SK-N-SH treated with all-trans-retinoic acid at 6 μM for 48 hours (cell line): Measurements from ENCODE around the gene ATG10.

ENCODE experiments used
- ATAC-seq: fragments of 200-7000 bp; cut with Tn5 transposase; 3 replicates; pipeline ENCODE4 v1.9.1; 2020; ENCODE audit warnings: mild to moderate bottlenecking, moderate library complexity
- BACH2 ChIP-seq: fragments of 250-450 bp; sonication (Bioruptor Pico); IDR thresholded peaks from 2 replicates; pipeline ENCODE4 v1.9.0; 2021; ENCODE audit warnings: mild to moderate bottlenecking, borderline replicate concordance
- CSDC2 ChIP-seq: fragments of 250-450 bp; sonication (Bioruptor Pico); IDR thresholded peaks from 2 replicates; pipeline ENCODE4 v1.5.0; 2020; ENCODE audit warnings: mild to moderate bottlenecking, moderate library complexity
- ESRRG ChIP-seq: fragments of 250-450 bp; sonication (Bioruptor Pico); IDR thresholded peaks from 2 replicates; pipeline ENCODE4 v1.6.1; 2021; ENCODE audit warnings: mild to moderate bottlenecking
- GLIS3 ChIP-seq: fragments of 250-450 bp; sonication (Bioruptor Pico); IDR thresholded peaks from 2 replicates; pipeline ENCODE4 v1.5.0; 2020; ENCODE audit warnings: mild to moderate bottlenecking, moderate library complexity
- ISL1 ChIP-seq: fragments of 250-450 bp; sonication (Bioruptor Pico); IDR thresholded peaks from 2 replicates; pipeline ENCODE4 v2.1.2; 2022; ENCODE audit warnings: mild to moderate bottlenecking, moderate library complexity
- OSR1 ChIP-seq: fragments of 250-450 bp; sonication (Bioruptor Pico); IDR thresholded peaks from 2 replicates; pipeline ENCODE4 v1.8.0; 2022; ENCODE audit warnings: moderate library complexity, mild to moderate bottlenecking, inconsistent platforms
- PPARA ChIP-seq: fragments of 250-450 bp; sonication (Bioruptor Pico); IDR thresholded peaks from 2 replicates; pipeline ENCODE4 v1.5.0; 2020; ENCODE audit warnings: mild to moderate bottlenecking, borderline replicate concordance
- SNAI2 ChIP-seq: fragments of 250-450 bp; sonication (Bioruptor Pico); IDR thresholded peaks from 2 replicates; pipeline ENCODE4 v1.5.0; 2020; ENCODE audit warnings: mild to moderate bottlenecking, moderate library complexity
- TCF4 ChIP-seq: fragments of 250-450 bp; sonication (Bioruptor Pico); IDR thresholded peaks from 2 replicates; pipeline ENCODE4 v1.8.0; 2021; ENCODE audit warnings: mild to moderate bottlenecking, moderate library complexity, borderline replicate concordance
- TOX ChIP-seq: fragments of 250-450 bp; sonication (Bioruptor Pico); IDR thresholded peaks from 2 replicates; pipeline ENCODE4 v1.8.0; 2021; ENCODE audit warnings: mild to moderate bottlenecking, moderate library complexity, borderline replicate concordance
- ZC3H10 ChIP-seq: fragments of 250-450 bp; sonication (Bioruptor Pico); IDR thresholded peaks from 2 replicates; pipeline ENCODE4 v1.5.1; 2021; ENCODE audit warnings: mild to moderate bottlenecking, moderate library complexity
- ZFP3 ChIP-seq: fragments of 250-450 bp; sonication (Bioruptor Pico); IDR thresholded peaks from 2 replicates; pipeline ENCODE4 v1.5.0; 2020; ENCODE audit warnings: mild to moderate bottlenecking, moderate library complexity
- ZFP30 ChIP-seq: fragments of 450-650 bp; formaldehyde crosslinking; IDR thresholded peaks from 2 replicates; pipeline ENCODE4 v1.5.0; 2022; ENCODE audit warnings: mild to moderate bottlenecking, moderate library complexity
- ZNF565 ChIP-seq: fragments of 450-650 bp; formaldehyde crosslinking; conservative IDR thresholded peaks from 2 replicates; pipeline ENCODE4 v1.5.0; 2020; ENCODE audit warnings: low read depth, mild to moderate bottlenecking, moderate library complexity
- ZNF70 ChIP-seq: fragments of 450-650 bp; formaldehyde crosslinking; IDR thresholded peaks from 2 replicates; pipeline ENCODE4 v1.5.0; 2020; ENCODE audit warnings: mild to moderate bottlenecking, moderate library complexity
- ZNF8 ChIP-seq: fragments of 450-650 bp; formaldehyde crosslinking; IDR thresholded peaks from 2 replicates; pipeline ENCODE4 v1.5.0; 2020; ENCODE audit warnings: mild to moderate bottlenecking, moderate library complexity
- TF ChIP-seq, protein P1 (sequence below): fragments of 250-450 bp; sonication (Bioruptor Pico); IDR thresholded peaks from 2 replicates; pipeline ENCODE4 v1.8.0; 2020; ENCODE audit warnings: mild to moderate bottlenecking, moderate library complexity, borderline replicate concordance
- TF ChIP-seq, protein P2 (sequence below): fragments of 250-450 bp; sonication (Bioruptor Pico); IDR thresholded peaks from 2 replicates; pipeline ENCODE4 v1.5.1; 2021; ENCODE audit warnings: mild to moderate bottlenecking, moderate library complexity
- TF ChIP-seq, protein P3 (sequence below): fragments of 250-450 bp; sonication (Bioruptor Pico); IDR thresholded peaks from 2 replicates; pipeline ENCODE4 v1.5.0; 2020; ENCODE audit warnings: mild to moderate bottlenecking, moderate library complexity
- TF ChIP-seq, protein P4 (sequence below): fragments of 250-450 bp; sonication (Bioruptor Pico); IDR thresholded peaks from 2 replicates; pipeline ENCODE4 v1.5.1; 2020; ENCODE audit warnings: low read depth, mild to moderate bottlenecking, moderate library complexity
- TF ChIP-seq, protein P5 (sequence below): fragments of 250-450 bp; sonication (Bioruptor Pico); IDR thresholded peaks from 2 replicates; pipeline ENCODE4 v1.8.0; 2021; ENCODE audit warnings: low read depth, mild to moderate bottlenecking, moderate library complexity, borderline replicate concordance

Gene ATG10

DNA sequence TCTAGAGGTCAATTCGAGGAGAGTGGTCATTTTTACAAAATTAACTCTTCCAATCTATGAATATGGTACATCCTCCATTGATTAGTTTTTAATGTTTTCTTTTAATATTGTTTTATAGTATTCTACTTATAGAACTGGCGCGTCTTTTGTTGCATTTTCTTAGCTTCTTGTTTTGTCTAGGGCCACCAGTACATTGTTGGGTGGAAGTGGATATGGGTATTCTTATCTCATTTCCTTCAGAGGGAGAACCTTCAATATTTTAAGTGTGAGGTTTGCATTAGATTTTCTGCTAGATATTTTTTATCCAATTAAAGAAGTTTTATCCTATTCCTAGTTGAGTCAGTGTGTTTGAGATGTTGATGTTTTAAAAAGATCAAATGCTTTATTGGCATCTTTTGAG, 236.5 kb downstream of the ATG10 start (continued):
- TF ChIP-seq, protein P1, sequence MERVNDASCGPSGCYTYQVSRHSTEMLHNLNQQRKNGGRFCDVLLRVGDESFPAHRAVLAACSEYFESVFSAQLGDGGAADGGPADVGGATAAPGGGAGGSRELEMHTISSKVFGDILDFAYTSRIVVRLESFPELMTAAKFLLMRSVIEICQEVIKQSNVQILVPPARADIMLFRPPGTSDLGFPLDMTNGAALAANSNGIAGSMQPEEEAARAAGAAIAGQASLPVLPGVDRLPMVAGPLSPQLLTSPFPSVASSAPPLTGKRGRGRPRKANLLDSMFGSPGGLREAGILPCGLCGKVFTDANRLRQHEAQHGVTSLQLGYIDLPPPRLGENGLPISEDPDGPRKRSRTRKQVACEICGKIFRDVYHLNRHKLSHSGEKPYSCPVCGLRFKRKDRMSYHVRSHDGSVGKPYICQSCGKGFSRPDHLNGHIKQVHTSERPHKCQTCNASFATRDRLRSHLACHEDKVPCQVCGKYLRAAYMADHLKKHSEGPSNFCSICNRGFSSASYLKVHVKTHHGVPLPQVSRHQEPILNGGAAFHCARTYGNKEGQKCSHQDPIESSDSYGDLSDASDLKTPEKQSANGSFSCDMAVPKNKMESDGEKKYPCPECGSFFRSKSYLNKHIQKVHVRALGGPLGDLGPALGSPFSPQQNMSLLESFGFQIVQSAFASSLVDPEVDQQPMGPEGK (CRISPR knock-in tag), result no peak
- TF ChIP-seq PPARA, result no peak
- TF ChIP-seq CSDC2 (CRISPR knock-in tag), result no peak
- TF ChIP-seq ZC3H10 (CRISPR knock-in tag), result no peak
- no peak for TF ChIP-seq ZNF8
- no peak for TF ChIP-seq GLIS3 (CRISPR knock-in tag)
- TF ChIP-seq, all 23 proteins: peak for 0

DNA sequence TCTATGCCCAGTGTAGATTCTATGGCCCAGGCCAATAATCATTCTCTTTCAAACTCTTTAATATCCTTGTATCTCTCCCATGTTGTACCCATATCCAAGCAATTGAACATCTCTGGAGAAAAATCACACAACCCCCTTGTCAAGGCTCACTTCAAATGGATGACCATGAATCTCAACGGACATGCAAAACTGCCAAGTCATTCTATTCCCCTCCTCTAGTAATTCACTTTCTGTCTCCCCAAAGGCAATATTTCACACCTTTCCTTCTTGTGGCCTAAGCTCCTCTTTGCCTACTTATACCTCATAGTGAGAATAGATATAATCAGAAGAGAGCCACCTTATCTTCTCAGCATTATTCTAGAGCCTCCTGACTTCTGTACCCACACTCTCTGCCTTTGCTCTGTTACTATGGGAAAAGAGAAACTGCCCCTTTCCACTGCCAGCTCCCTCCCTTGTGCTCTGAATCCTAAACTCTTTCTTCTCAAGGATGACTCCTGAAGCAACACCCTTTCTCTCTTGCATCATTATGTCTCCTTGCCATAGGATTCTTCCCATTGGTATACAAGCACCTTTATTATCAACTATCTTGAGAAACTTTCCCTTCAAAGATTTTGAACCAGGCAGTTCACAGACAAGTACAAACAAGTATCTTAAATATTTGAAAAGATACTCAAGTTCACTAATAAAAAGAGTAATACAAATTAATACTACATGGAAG, 240.2 kb downstream of the ATG10 start:
- ATAC-seq, result no peak
- TF ChIP-seq ZNF70 (CRISPR knock-in tag) (no peak), ESRRG (CRISPR knock-in tag) (no peak), BACH2 (CRISPR knock-in tag) (no peak), GLIS3 (CRISPR knock-in tag) (no peak), ISL1 (CRISPR knock-in tag) (no peak), ZC3H10 (CRISPR knock-in tag) (no peak), ZFP30 (CRISPR knock-in tag) (no peak), SNAI2 (no peak), PPARA (no peak)
- TF ChIP-seq, protein P2, sequence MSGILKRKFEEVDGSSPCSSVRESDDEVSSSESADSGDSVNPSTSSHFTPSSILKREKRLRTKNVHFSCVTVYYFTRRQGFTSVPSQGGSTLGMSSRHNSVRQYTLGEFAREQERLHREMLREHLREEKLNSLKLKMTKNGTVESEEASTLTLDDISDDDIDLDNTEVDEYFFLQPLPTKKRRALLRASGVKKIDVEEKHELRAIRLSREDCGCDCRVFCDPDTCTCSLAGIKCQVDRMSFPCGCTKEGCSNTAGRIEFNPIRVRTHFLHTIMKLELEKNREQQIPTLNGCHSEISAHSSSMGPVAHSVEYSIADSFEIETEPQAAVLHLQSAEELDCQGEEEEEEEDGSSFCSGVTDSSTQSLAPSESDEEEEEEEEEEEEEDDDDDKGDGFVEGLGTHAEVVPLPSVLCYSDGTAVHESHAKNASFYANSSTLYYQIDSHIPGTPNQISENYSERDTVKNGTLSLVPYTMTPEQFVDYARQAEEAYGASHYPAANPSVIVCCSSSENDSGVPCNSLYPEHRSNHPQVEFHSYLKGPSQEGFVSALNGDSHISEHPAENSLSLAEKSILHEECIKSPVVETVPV (CRISPR knock-in tag), result no peak
- TF ChIP-seq, protein P3, sequence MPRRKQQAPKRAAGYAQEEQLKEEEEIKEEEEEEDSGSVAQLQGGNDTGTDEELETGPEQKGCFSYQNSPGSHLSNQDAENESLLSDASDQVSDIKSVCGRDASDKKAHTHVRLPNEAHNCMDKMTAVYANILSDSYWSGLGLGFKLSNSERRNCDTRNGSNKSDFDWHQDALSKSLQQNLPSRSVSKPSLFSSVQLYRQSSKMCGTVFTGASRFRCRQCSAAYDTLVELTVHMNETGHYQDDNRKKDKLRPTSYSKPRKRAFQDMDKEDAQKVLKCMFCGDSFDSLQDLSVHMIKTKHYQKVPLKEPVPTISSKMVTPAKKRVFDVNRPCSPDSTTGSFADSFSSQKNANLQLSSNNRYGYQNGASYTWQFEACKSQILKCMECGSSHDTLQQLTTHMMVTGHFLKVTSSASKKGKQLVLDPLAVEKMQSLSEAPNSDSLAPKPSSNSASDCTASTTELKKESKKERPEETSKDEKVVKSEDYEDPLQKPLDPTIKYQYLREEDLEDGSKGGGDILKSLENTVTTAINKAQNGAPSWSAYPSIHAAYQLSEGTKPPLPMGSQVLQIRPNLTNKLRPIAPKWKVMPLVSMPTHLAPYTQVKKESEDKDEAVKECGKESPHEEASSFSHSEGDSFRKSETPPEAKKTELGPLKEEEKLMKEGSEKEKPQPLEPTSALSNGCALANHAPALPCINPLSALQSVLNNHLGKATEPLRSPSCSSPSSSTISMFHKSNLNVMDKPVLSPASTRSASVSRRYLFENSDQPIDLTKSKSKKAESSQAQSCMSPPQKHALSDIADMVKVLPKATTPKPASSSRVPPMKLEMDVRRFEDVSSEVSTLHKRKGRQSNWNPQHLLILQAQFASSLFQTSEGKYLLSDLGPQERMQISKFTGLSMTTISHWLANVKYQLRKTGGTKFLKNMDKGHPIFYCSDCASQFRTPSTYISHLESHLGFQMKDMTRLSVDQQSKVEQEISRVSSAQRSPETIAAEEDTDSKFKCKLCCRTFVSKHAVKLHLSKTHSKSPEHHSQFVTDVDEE (CRISPR knock-in tag), result no peak
- TF ChIP-seq, all 23 proteins: peak for 0

DNA sequence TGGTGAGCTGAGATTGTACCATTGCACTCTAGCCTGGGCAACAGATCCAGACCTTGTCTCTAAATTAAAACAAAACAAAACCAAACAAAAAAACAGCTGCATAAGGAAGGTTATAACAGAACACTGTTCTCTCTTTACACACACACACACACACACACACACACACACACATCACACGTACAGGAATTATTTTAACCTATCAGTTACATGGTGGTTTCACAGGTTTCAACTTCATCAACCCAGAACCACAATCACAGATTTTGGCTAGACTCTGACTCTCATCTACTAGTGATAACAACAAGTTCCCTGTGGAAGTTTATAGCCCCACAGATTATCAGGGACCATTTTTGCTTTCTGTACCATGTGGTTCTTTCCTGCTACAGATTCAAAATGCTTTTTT, 246.1 kb downstream of the ATG10 start:
- TF ChIP-seq, protein P4, sequence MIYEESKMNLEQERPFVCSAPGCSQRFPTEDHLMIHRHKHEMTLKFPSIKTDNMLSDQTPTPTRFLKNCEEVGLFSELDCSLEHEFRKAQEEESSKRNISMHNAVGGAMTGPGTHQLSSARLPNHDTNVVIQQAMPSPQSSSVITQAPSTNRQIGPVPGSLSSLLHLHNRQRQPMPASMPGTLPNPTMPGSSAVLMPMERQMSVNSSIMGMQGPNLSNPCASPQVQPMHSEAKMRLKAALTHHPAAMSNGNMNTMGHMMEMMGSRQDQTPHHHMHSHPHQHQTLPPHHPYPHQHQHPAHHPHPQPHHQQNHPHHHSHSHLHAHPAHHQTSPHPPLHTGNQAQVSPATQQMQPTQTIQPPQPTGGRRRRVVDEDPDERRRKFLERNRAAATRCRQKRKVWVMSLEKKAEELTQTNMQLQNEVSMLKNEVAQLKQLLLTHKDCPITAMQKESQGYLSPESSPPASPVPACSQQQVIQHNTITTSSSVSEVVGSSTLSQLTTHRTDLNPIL (CRISPR knock-in tag), result no peak
- TF ChIP-seq SNAI2 (no peak), OSR1 (CRISPR knock-in tag) (no peak), ZFP30 (CRISPR knock-in tag) (no peak), ZFP3 (CRISPR knock-in tag) (no peak), TOX (CRISPR knock-in tag) (no peak), TCF4 (CRISPR knock-in tag) (no peak), ZNF70 (CRISPR knock-in tag) (no peak), BACH2 (CRISPR knock-in tag) (no peak), ZC3H10 (CRISPR knock-in tag) (no peak), GLIS3 (CRISPR knock-in tag) (no peak), ISL1 (CRISPR knock-in tag) (no peak), ZNF565 (CRISPR knock-in tag) (no peak), ZNF8 (no peak)
- TF ChIP-seq, protein P5, sequence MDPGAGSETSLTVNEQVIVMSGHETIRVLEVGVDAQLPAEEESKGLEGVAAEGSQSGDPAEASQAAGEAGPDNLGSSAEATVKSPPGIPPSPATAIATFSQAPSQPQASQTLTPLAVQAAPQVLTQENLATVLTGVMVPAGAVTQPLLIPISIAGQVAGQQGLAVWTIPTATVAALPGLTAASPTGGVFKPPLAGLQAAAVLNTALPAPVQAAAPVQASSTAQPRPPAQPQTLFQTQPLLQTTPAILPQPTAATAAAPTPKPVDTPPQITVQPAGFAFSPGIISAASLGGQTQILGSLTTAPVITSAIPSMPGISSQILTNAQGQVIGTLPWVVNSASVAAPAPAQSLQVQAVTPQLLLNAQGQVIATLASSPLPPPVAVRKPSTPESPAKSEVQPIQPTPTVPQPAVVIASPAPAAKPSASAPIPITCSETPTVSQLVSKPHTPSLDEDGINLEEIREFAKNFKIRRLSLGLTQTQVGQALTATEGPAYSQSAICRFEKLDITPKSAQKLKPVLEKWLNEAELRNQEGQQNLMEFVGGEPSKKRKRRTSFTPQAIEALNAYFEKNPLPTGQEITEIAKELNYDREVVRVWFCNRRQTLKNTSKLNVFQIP (CRISPR knock-in tag), result no peak
- TF ChIP-seq, protein P2 (CRISPR knock-in tag), result no peak
- TF ChIP-seq, protein P1 (CRISPR knock-in tag), result no peak
- no peak for ATAC-seq
